ENCODE data around the gene RALGAPA2.

Gene RALGAPA2

DNA sequence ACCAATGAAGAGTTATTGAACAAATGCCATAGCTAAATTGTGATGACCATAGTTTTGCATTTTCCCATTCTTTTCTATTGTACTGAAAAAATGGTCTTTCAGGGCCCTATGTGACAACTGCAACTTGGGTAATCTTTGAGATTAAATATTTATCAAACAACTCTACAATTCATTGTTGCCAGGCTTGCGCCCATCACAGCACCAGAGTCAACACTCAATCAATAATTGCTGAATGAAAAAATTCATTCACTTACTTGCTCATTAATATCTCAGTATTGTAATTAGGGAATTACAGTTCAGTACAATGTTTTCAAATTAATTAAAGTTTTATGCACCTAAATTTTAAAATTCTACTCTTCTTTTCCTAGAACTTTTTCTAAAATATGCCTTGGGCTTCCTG lies 7.7 kb upstream of the RALGAPA2 start:
- no peak for DNase-seq

GRCh38 chr20:20719411-20719810 lies 7.0 kb upstream of the RALGAPA2 start:
- DNase-seq, result peak; percentile 19

DNA sequence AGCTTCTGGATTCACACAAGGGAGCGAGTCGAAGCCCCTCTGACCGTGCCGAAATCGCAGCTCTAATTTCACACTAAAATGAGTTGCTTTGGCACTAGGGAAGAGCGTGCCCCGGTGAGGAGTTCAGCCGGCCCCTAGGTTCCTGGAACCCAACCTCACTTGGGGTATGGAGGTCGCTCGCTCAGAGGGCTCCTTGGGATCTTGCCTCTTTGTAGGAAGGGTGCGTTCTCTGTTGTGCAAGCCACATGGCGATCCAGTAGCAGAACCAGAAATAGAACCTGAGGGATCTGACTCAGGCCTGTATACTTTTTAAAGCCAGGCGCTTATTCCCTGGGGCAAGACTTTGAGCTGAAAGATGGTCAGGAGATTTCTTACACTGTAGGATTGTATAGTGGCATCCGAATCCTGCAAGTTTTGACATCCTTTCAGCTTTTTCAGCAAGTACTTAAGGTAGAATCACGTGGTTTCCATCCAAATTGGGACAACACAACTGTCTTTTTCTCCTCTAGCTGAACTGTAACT lies 861 bp upstream of the RALGAPA2 start:
- DNase-seq, result no peak

- DNase-seq, result no peak
These were observed 405 bp downstream of the RALGAPA2 start for GRCh38 chr20:20712004-20712473.

DNA sequence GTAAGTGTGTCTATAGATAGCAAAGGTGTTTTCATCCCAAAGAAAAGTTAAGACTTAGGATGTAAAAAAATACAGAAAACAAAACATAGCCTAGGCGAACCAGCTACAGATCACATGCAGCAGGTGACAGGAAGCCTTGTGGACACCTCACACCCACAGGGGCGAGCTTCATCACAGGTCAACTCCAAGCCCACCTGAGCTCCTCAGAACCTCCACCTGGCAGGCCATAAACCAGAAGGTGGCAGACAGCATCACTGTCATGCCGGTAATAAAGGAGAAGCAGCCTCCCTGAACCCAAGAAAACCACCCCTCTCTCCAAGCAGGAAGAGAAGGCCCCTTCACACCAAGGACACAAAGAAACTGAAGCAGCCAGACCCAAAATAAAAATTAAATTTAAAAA lies 1.0 kb downstream of the RALGAPA2 start:
- DNase-seq, result no peak

DNA sequence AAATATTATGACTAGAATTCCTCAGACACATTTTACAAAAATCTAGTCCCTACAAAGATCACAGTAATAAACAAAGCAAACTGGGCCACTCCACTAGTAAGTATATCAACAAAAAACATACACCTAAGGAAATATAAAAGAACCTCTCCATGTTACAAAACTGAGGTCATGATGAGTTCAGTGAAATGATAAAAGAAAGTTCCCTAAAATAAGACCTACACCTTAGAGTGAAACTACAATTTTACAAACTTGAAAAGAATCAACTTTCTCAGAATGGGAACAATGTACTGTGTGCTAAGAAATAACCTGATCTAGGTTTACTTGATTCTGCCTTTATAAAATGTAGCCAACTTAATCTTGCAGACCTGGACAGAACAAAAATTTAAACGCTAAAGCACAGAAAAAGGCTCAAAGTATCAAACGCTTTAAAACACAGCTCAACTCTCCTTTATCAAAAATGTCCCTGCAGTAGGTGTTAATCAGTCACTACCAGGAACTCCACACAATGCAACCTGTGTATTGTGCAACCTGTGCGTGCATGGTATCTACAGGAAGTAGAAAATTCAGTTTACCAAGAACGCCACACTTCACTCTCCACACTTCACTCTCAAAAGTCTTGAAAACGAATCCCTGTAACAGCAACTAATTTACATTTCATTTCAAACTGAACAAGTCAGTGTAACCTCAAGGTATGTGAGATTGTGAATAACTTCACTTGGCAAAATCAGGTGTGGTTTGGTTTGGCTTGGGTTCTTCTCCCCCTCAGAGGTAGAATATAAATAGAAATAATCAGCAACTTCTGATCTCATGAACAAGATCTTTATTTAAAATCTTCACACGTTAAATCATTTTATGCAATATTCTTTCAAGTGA lies 1.8 kb downstream of the RALGAPA2 start:
- DNase-seq, result peak; percentile 69

- DNase-seq, result no peak
These were observed 2.6 kb downstream of the RALGAPA2 start for GRCh38 chr20:20709887-20710286.

- no peak for DNase-seq
These were observed 6.2 kb downstream of the RALGAPA2 start for GRCh38 chr20:20706285-20706684.

DNA sequence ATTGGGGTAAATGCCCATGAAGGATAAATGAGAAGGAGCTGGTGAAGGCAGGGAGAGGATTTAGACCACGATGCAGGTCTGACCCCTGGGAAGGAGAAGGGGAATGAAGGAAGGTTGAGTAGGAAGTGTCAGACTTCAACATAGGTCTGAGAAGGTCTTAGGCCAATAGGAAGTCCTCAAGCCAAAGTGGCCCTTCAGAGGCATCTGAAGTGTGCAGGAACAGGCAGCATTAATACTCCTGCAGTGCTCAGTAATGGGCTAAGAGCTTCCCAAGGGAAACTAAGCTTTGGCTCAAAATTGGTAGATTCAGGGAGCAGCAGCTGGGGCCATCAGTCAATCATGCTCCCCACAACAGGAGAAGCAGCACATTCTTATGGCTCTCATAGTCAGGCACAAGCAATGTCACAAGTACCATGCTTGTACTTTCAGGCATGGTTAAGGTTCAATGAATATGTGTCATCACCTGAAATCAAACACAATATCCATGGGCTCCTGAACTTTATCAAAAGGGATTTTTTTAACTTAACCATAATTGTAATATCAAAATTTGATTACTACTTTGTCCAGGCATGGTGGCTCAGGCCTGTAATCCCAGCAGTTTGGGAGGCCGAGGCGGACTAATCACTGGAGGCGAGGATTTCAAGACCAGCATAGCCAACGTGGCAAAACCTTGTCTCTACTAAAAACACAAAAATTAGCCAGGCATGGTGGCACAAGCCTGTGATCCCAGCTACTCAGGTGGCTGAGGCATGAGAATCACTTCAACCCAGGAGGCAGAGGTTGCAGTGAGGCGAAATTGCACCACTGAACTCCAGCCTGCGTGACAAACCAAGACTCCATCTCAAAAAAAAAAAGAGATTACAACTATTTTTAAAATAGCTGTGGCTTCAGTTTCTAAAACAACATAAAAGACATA lies 9.9 kb downstream of the RALGAPA2 start:
- no peak for DNase-seq

DNA sequence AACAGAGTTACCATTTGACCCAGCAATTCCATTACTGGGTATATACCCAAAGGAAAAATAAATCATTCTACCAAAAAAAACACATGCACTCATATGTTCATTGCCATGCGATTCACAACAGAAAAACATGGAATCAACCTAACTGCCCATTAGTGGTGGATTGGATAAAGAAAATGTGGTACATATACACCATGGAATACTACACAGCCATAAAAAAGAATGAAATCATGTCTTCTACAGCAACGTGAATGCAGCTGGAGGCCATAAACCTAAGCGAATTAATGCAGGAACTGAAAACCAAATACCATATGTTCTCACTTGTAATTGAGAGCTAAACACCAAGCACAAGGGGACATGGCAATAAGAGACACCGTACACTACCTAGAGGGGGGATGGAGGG lies 12.5 kb downstream of the RALGAPA2 start:
- DNase-seq, result no peak

- DNase-seq, result no peak
These were observed 13.3 kb downstream of the RALGAPA2 start for GRCh38 chr20:20699144-20699543.

- peak; percentile 19 for DNase-seq
These were observed 15.1 kb downstream of the RALGAPA2 start for GRCh38 chr20:20697325-20697845.

- no peak for DNase-seq
These were observed 17.1 kb downstream of the RALGAPA2 start for GRCh38 chr20:20695250-20695816.

GRCh38 chr20:20694591-20694990 lies 17.9 kb downstream of the RALGAPA2 start:
- DNase-seq, result no peak

DNA sequence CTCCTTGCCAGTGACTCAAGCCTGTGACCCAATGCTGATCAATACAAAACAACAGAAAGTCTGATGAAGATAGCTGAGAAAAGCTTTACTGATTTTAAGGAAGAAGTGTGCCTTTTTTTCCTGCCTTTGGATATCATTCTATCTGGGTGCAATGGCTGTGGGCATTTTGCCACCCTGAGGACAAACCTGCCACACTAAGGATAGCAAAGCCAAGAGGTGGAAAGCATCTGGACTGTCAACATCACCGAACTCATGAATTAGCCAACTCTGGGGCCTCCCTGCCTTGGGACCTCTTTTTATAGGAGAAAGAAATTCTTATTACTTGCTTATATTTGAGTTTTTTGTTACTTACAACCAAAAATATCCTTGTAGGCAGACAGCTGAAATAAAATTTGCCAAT lies 19.9 kb downstream of the RALGAPA2 start:
- no peak for DNase-seq

DNA sequence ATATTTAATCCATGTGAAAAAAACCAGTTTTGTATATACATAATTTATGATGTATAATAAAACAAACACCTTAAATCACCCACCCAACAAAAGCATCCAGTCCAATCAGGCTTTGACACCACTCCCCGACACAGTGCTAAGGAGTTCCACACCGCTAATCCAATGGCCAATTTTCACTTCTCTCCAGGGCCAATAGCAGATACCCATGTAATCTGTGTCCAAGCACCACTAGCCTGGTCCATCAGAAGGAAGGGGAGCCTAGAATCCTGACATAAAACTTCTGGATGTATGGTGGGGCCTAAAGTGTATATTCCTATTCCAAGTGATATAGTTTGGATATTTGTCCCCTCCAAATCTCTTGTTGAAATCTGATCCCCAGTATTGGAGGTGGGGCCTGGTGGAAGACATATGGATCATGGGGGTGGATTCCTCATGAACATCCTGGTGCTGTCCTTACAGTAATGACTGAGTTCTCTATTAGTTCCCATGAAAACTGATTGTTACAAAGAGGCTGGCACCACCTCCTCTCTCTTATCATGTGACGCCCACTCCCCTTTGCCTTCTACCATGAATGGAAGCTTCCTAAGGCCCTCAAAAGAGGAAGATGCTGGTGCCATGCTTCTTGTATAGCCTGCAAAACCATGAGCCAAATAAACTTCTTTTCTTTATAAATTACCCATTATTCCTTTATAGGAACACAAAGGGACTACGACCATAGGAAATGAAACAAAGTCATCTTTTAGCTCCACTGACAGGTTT lies 20.8 kb downstream of the RALGAPA2 start:
- DNase-seq, result peak; percentile 12

- peak; percentile 22 for DNase-seq
These were observed 21.6 kb downstream of the RALGAPA2 start for GRCh38 chr20:20690676-20691476.

- no peak for DNase-seq
These were observed 25.1 kb downstream of the RALGAPA2 start for GRCh38 chr20:20687319-20687718.

DNA sequence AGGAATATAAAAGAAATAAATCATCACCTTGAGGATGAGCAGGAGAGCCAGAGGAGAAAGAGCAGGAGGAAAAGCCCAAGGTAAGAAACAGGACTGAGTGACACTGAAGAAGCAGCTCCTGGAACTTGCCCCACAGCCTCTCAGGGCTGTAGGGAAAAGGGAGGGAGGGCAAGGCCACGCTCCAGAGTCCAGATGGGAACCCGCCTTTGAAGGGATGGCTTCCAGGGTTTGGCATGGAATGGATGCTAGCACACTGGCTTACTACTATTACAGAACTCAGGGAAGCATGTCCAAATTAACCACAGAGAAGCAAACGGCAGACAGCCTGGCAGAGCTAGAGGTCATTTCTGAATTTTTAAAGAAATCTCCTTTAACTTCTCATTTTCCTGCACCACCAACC lies 26.8 kb downstream of the RALGAPA2 start:
- no peak for DNase-seq

DNA sequence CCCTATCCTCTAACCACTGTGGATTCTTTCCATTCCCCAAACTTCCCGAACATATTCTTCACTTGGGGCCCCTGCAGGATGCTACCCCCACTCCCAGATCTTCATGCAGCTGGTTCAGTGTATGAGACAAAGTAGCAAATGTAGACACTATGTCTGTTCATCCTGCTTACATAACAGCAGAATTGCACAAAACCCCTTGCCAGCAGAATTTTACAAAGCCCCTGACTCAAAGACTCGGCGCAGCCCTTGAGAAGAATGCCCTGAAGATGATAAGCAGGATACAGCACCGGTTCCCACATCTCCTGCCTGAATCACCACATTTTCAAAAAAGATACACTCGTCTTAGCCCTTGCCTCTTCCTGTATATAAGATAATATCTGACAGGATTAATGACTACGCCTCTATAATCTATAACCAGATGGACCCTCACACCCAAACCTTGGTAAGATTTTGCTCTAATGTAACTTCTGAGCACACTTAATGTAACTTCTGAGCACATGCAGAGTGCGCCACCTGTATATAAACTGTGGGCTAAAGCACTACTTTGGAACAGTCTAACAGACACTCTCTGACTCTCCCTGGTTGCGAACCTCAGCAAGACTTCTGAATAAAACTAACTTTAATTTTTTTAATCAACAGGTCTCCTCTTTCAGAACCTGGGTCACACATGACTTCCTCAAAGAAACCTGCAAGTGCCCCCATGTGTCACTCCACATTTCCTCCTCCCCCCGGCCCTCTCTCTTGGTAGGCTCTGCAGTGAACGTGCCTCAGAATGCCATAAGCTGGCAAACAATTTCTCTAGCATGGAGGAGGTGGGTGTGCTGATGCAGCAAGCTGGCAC lies 28.7 kb downstream of the RALGAPA2 start:
- peak; percentile 69 for DNase-seq

All from hematopoietic multipotent progenitor cell treated with erythropoietin and hydrocortisone succinate and interleukin-3 and kit ligand, for 8 days (in vitro differentiated cells).